Hematopoietic multipotent progenitor cell treated with erythropoietin and hydrocortisone succinate and interleukin-3 and kit ligand, for 8 days (in vitro differentiated cells): Measurements from ENCODE around the gene GRIN2A.

Experiments
- DNase-seq: peaks from one replicate; pipeline ENCODE4 v3.0.0-alpha.2; 2015

Gene GRIN2A

DNA sequence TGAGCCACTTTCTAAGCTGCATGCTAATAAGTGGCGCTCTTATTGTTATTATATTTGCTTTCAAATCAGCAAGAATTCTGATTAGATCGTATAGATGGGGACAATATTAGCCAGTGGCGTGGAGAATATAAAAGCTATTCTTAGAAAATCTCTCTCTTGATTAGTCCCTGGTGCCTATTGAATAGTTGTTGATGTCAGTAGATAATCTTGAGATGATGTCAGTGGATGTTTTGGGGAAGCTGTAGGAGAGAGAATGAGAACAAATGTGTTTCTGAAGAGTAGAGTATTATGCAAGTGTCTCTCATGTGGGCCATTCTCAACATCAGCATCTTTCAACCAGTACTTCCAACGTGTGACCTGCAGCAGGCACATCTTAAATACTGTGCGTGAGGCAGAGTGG, 445.7 kb downstream of the GRIN2A start:
- no peak for DNase-seq

DNA sequence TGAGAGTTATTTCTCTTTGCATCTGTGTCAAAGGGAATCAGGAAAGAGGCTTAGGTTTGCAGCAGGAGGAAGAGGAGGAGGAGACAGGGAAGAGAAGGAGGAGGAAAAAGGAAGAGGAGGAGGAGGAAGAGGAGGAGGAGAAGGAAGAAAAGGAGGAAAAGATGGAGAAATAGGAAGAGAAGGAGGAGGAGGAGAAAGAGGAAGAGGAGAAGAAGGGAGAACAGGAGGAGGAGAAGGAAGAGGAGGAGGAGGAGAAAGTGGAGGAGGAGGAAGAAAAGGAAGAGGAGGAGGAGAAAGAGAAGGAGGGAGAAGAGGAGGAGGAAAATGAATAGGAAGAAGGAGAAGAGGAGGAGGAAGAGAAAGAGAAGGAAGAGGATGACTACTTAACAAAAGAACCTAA, 459.1 kb downstream of the GRIN2A start:
- no peak for DNase-seq

DNA sequence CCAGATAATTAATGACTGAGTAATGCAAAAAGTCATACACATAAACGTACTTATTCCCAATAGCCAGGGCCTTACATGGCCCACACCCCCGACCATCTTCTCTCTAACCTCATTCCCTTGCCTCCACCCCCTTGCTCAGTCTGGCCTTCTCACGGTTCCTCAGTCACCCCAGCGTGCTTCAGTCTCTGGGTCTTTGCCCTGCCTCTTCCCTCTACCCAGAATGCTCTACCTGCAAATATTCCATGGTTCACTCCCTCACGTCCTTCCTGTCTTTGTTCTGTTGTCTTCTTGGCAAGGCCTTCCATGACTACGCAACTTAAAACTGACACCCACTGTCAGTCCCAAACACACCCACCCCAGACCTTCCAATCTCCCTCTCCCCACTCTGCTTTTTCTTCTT, 468.3 kb downstream of the GRIN2A start:
- no peak for DNase-seq

DNA sequence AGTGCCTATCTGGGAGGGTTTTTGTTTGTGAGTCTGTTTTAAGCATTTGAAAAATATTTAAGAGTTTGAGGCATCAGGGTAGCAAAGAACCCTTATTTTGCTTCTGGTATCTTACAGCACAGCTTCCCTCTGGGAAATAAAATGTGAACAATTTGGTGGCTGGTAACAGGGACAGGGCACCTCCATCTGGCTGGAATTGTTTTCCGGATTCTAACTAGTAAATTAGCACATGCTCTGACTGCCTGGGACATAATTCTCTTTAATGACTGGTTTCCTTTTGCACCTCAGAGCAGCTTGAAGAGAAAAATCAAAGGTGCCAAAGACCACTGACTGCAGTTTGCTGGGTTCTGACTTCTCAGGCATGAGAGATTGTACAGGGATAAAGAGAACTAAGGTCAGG, 469.1 kb downstream of the GRIN2A start:
- DNase-seq = no peak

DNA sequence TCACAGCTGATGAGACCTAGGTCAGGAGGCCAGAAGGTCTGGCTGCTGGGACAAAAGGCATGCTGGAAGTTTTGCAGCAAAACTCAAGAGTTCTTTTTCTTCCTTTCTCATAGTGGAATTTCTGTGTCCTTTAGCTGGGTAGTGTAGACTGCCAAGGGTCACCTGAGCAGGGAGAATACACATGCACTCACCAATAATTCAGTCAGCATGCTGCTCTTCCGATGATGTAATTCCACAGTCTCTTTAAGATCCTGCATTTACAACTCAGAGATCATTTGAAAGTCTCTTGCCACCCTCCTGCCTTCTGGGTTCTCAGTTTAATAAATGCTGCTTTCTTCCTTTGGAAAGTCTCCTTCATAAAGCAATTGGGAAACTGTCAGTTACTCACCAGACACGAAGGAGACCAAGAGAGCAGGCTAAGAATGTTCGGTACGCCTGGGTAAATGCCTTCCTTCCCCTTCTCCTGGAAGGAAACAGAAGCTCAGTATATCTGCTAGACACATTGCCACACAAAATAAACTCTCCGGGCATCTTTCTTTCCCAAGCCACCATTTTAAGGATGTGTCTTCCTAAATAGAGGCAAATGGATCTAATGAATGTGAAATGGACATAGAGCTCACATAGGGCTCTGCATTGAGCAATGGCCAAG, 473.1 kb downstream of the GRIN2A start:
- DNase-seq = no peak

DNA sequence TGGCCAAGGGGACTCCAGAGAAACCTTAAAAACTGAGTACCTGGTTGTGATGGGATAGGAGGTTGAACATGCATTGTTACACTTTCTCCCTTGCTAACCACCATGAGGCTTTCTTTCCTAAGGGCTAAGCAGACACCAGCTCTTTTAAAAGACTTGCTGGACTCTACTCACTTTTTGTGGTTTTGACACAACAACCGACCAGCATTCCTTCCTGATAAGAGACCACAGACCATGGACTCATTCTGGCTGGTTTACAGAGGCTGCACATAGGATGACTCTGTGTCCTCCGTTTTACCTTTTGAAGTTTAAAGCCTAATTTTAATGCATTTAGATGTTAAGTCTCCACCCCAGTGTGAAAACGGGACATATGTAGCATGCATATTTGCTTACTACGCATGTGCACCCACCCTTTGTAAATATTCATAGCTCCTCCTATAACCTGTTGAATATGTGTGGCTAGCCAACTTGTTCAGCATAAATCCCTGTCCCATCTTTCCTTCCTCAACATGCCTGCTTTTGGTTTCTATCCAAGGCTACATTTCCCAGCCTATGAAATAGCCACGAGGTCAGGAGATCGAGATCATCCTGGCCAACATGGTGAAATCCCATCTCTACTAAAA, 475.9 kb downstream of the GRIN2A start:
- no peak for DNase-seq

DNA sequence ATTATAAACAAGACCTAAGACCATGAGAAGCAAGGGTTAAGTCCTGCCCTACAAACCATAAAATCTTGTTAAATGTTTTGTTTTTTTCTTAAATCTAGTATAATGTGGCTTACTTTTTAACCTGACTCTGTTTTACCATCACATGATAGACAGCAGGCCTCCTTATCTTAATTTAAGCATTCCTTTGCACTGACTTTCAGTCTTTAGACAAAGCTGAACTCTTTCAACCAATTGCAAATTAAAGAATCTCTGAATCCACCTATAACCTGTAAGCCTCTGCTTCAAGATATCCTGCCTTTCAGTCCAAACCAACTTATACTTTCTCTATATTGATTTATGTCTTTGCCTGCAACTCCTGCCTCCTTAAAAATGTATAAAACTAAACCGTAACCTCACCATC, 478.5 kb downstream of the GRIN2A start:
- DNase-seq = no peak
